ENCODE results near the gene DPP3. TPM values are rescaled to one million over a fixed set of nuclear protein-coding genes. Genes with fewer than 3 reads are reported as not detected.

DPP3 gene
- total RNA-seq, 1 donor = 35.8 TPM

DNA sequence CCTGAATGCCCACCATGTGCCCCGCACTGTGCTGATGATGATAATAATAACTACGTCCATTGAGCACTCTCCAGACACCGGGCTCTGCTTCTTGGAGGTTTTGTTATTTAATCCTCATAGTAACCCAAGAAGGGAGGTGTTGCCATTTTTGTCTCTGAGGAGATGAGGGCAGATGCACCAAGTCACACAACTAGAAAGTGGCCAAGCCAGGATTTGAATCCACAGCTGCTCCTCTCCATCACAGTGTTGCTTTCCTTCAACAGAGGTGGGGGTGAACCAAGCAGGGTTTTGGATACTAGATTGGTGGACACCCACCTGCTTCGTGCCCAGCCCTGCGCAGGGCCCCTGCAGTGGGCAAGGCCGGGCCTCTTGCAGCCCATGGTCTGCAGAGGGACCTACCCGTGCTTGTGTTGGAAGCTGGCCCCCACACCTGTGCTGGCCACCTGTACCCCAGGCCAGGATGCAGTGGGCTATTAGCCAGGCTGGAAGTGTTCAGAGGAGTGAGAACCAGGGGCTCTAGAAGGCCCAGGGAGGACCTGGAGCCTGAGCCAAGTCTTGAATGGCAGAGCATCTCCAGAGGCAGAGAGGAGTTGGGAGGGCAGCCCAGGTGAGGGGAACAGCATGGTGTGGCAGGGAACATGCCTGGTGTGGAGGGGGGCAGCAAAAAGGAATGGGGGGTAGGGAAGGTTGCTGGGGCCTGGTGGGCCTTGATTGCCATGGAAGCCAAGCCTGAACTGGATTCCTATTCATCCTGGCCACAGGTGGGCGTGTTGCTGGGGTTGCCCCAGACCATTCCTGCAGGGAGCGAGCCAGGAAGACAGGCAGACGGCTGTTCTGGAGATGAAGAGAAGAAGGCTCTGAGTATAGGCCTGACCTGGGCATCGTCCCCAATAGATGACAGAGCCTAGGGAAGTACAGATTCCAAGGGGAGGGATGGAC is 2.7 kb upstream of the DPP3 start:
- Histone ChIP-seq H3K9me3 (ENCODE audit: low read depth, low read length) (no peaks in the 10 kb centered on the region), H3K27ac (ENCODE audit: low read depth, low read length) (no peak overlapping the region), H3K4me2 (ENCODE audit: insufficient read depth, low read length) (no peak overlapping the region), H3K4me1 (ENCODE audit: insufficient read depth, low read length) (peaks cover 12% of the 10 kb centered on the region), H3K79me2 (ENCODE audit: insufficient read depth, low read length) (peaks cover 16% of the 10 kb centered on the region), H4K20me1 (ENCODE audit: insufficient read depth, low read length) (peaks cover 19% of the 10 kb centered on the region), H3K4me3 (ENCODE audit: insufficient read depth, low read length) (no peak overlapping the region), H3K27me3 (ENCODE audit: insufficient read depth, low read length) (no peaks in the 10 kb centered on the region), H2AFZ (ENCODE audit: low read length) (no peak overlapping the region), H3K36me3 (ENCODE audit: insufficient read depth, low read length) (peaks cover 17% of the 10 kb centered on the region)
- TF ChIP-seq, protein P1, sequence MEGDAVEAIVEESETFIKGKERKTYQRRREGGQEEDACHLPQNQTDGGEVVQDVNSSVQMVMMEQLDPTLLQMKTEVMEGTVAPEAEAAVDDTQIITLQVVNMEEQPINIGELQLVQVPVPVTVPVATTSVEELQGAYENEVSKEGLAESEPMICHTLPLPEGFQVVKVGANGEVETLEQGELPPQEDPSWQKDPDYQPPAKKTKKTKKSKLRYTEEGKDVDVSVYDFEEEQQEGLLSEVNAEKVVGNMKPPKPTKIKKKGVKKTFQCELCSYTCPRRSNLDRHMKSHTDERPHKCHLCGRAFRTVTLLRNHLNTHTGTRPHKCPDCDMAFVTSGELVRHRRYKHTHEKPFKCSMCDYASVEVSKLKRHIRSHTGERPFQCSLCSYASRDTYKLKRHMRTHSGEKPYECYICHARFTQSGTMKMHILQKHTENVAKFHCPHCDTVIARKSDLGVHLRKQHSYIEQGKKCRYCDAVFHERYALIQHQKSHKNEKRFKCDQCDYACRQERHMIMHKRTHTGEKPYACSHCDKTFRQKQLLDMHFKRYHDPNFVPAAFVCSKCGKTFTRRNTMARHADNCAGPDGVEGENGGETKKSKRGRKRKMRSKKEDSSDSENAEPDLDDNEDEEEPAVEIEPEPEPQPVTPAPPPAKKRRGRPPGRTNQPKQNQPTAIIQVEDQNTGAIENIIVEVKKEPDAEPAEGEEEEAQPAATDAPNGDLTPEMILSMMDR (IDR thresholded peaks at IDR 0.05; ENCODE audit: extremely low read depth, low read depth, low read length) = no peak
- peak; percentile 77 for DNase-seq (ENCODE audit: insufficient read length, low spot score, missing footprints)

DNA sequence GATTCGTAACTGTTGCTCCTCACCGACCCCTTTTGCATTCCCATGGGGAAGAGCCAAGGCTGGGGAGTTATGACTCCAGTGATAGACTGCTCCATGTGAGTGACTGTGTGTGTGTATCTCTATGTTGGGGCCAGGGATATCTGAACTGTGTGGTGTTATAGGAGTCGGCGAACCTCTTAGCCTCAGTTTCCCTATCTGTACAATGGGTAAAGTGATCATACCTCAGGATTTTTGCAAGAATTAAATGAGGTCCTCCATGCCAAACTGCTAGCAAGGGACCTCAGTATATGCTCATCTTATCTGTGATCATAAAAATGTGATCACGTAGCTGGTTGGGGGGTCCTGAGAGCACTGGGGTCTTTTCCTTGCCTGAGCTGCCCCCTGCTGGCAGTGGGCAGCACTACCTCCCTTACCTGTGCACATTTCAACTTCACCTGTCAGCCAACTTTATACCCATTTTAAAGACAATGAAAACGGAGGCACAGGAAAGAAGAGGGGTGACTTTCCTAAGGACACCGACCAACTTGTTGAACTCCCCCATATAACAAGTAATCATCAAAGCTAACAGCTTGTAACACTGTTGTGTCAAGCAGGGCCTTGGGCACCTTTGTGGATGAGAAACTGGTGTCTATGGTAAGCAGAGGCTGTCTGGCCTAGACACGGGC is 1.4 kb upstream of the DPP3 start:
- peak; percentile 71 for DNase-seq (ENCODE audit: insufficient read length, low spot score, missing footprints)
- H2AFZ ChIP-seq (ENCODE audit: low read length) = peak overlapping the region; percentile 95

DNA sequence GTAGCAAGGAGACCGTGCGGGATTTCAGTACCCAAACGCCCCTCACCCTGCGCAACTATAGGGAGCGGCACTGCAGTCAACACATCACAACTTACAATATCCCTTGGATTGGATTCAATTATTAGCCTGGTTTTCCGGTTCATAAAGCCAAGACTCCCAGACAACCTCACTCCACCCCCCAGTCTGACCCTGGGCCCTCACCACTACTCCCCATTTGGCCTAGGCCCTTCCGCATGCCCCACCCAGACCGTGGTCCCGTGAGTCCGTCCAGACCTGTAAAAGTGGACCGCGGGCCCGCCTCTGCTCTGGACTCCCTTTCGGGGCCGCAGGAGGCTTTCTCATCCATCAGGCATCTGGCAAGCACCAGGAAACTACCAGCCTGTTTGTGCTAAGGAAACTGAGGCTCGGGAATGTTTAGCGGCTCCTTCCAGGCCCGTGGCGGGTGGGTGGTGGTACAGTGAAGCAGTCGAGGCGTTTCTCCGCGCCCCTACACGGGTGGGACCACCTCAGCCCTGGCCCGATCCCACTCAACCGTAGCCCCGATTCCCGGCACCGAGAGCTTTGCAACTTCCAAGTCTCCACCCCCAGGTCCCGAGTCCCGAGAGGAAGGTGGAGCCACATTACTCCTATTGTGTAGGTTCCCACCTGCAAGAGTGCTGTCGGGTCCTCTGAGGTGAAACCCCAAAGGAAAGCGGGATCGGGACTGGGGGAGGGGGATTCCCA is 679 bp upstream of the DPP3 start:
- H3K27ac ChIP-seq (ENCODE audit: low read depth, low read length) = peak overlapping the region; percentile 95
- TF ChIP-seq, protein P1 (IDR thresholded peaks at IDR 0.05; ENCODE audit: extremely low read depth, low read depth, low read length) = no peak
- peaks cover 19% of the 10 kb centered on the region for H4K20me1 ChIP-seq (ENCODE audit: insufficient read depth, low read length)
- DNase-seq (ENCODE audit: insufficient read length, low spot score, missing footprints) = peak; percentile 96
- H3K27me3 ChIP-seq (ENCODE audit: insufficient read depth, low read length) = no peaks in the 10 kb centered on the region
- H3K4me3 ChIP-seq (ENCODE audit: insufficient read depth, low read length) = peak overlapping the region; percentile 98
- H3K36me3 ChIP-seq (ENCODE audit: insufficient read depth, low read length) = peaks cover 9% of the 10 kb centered on the region
- no peaks in the 10 kb centered on the region for H3K9me3 ChIP-seq (ENCODE audit: low read depth, low read length)
- H3K4me2 ChIP-seq (ENCODE audit: insufficient read depth, low read length) = peak overlapping the region; percentile 91
- peak overlapping the region; percentile 95 for H2AFZ ChIP-seq (ENCODE audit: low read length)
- H3K4me1 ChIP-seq (ENCODE audit: insufficient read depth, low read length) = peaks cover 12% of the 10 kb centered on the region
- peaks cover 16% of the 10 kb centered on the region for H3K79me2 ChIP-seq (ENCODE audit: insufficient read depth, low read length)

More for the DNA sequence above, 1.4 kb upstream of the DPP3 start:
- TF ChIP-seq, protein P1 (IDR thresholded peaks at IDR 0.05; ENCODE audit: extremely low read depth, low read depth, low read length) = peak; percentile 82
- no peaks in the 10 kb centered on the region for H3K27me3 ChIP-seq (ENCODE audit: insufficient read depth, low read length)
- H3K4me2 ChIP-seq (ENCODE audit: insufficient read depth, low read length) = peak overlapping the region; percentile 91
- peaks cover 16% of the 10 kb centered on the region for H3K79me2 ChIP-seq (ENCODE audit: insufficient read depth, low read length)
- H4K20me1 ChIP-seq (ENCODE audit: insufficient read depth, low read length) = peaks cover 19% of the 10 kb centered on the region
- peaks cover 12% of the 10 kb centered on the region for H3K4me1 ChIP-seq (ENCODE audit: insufficient read depth, low read length)
- peak overlapping the region; percentile 98 for H3K4me3 ChIP-seq (ENCODE audit: insufficient read depth, low read length)
- H3K27ac ChIP-seq (ENCODE audit: low read depth, low read length) = peak overlapping the region; percentile 95
- peaks cover 14% of the 10 kb centered on the region for H3K36me3 ChIP-seq (ENCODE audit: insufficient read depth, low read length)
- H3K9me3 ChIP-seq (ENCODE audit: low read depth, low read length) = no peaks in the 10 kb centered on the region
